ENCODE results near the gene PDHX. TPM values are rescaled to one million over a fixed set of nuclear protein-coding genes. Genes with fewer than 3 reads are reported as not detected.
A peak's percentile ranks its signal among the peaks of the same experiment; 100 is the strongest.

Gene PDHX
- total RNA-seq, 1 donor from 2014 or later, result 34.6 TPM

DNA sequence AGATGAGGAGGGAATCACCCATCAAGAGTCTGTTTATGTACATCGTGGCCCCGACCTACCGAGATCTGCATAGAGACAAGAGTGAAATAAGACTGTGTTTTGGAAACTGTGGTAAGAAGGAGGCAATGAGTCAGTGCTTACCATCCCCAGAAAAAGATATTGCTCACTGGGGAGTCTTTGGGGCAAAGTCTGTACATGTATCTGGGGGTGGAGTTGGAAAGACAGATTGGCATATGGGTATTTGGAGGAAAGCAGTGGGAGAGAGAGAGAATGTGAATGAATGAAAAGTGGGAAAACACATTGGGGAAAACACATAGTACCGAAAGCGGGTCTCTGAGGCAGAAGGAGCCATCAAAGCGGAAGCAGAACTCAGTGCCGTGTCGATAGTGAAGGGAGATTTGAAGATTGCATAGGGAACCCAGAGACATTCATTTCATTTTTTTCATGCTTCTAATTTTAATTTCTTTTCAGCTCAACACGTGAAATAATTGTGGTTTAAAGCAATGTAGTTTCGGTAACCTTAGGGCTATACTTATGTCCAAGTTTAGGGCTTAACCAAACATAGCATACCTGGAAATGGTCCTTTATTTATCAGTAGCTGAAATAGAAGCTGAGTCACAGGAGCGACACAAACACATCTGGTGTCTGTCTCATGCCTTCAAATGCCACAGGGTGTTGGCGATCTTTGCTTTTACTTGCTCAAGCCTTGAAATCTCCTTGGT lies 124.0 kb downstream of the PDHX start:
- TF ChIP-seq, protein P1, sequence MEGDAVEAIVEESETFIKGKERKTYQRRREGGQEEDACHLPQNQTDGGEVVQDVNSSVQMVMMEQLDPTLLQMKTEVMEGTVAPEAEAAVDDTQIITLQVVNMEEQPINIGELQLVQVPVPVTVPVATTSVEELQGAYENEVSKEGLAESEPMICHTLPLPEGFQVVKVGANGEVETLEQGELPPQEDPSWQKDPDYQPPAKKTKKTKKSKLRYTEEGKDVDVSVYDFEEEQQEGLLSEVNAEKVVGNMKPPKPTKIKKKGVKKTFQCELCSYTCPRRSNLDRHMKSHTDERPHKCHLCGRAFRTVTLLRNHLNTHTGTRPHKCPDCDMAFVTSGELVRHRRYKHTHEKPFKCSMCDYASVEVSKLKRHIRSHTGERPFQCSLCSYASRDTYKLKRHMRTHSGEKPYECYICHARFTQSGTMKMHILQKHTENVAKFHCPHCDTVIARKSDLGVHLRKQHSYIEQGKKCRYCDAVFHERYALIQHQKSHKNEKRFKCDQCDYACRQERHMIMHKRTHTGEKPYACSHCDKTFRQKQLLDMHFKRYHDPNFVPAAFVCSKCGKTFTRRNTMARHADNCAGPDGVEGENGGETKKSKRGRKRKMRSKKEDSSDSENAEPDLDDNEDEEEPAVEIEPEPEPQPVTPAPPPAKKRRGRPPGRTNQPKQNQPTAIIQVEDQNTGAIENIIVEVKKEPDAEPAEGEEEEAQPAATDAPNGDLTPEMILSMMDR (IDR thresholded peaks at IDR 0.05), result no peak
- no peaks in the 10 kb centered on the region for H3K27me3 Mint-ChIP-seq (ENCODE audit: unreplicated experiment)
- H3K36me3 Mint-ChIP-seq (ENCODE audit: unreplicated experiment), result no peaks in the 10 kb centered on the region
- H3K4me3 Mint-ChIP-seq (ENCODE audit: unreplicated experiment), result peak overlapping the region; percentile 57
- DNase-seq (ENCODE audit: extremely low spot score, unreplicated experiment), result no peak
- peaks cover 31% of the 10 kb centered on the region for H3K4me1 Mint-ChIP-seq (ENCODE audit: unreplicated experiment)
- H3K9me3 Mint-ChIP-seq (ENCODE audit: unreplicated experiment), result no peaks in the 10 kb centered on the region
- peak overlapping the region; percentile 75 for H3K27ac Mint-ChIP-seq (ENCODE audit: unreplicated experiment)

DNA sequence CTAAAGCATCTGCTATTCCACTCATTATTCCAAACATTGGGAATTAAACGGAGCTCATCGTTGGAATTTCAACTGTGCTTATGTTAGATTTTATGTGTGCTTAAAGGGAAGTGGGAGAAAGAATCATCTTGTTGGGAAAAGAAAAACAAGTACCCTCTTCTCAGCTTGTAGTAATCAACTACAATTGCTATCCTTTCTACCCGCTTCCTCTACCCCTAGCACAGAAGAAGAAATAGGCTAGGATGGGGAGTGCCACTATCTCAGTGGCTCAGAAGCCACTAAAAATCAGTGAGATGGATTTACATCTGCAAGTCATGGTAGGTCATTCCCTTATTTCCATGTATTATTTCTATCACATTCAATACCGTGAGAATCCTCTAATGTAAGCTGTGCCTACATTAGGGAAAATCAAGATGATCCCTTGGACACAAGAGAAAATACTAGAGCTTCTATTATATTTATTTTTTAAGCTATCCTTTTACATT lies 124.7 kb downstream of the PDHX start:
- H3K4me1 Mint-ChIP-seq (ENCODE audit: unreplicated experiment), result peaks cover 24% of the 10 kb centered on the region
- H3K9me3 Mint-ChIP-seq (ENCODE audit: unreplicated experiment), result no peaks in the 10 kb centered on the region
- DNase-seq (ENCODE audit: extremely low spot score, unreplicated experiment), result no peak
- H3K27me3 Mint-ChIP-seq (ENCODE audit: unreplicated experiment), result no peaks in the 10 kb centered on the region
- no peaks in the 10 kb centered on the region for H3K36me3 Mint-ChIP-seq (ENCODE audit: unreplicated experiment)
- TF ChIP-seq, protein P1 (IDR thresholded peaks at IDR 0.05), result no peak
- H3K4me3 Mint-ChIP-seq (ENCODE audit: unreplicated experiment), result no peak overlapping the region
- H3K27ac Mint-ChIP-seq (ENCODE audit: unreplicated experiment), result peak overlapping the region; percentile 19

DNA sequence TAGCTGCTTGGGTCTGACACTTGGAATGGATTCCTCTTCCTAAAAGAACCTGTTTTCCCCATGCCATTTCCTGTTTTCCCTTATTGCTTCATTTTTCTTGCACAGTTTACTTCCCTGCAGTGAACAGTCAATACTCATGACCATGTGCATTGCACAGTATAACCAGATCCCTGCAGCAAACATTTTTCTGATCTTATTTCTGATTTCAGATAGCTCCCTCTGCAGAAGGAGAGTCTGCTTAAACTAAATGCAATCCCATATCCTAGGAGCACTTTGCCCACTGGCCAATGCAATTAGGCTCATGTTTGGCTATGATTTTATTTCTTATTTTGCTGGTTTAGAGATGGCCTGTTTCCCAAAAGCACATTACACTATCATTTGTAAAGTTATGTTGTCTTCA lies 125.8 kb downstream of the PDHX start:
- H3K27ac Mint-ChIP-seq (ENCODE audit: unreplicated experiment), result no peak overlapping the region
- H3K4me3 Mint-ChIP-seq (ENCODE audit: unreplicated experiment), result no peak overlapping the region
- H3K36me3 Mint-ChIP-seq (ENCODE audit: unreplicated experiment), result no peaks in the 10 kb centered on the region
- TF ChIP-seq, protein P1 (IDR thresholded peaks at IDR 0.05), result no peak
- H3K9me3 Mint-ChIP-seq (ENCODE audit: unreplicated experiment), result no peaks in the 10 kb centered on the region
- H3K4me1 Mint-ChIP-seq (ENCODE audit: unreplicated experiment), result peaks cover 19% of the 10 kb centered on the region
- no peak for DNase-seq (ENCODE audit: extremely low spot score, unreplicated experiment)
- no peaks in the 10 kb centered on the region for H3K27me3 Mint-ChIP-seq (ENCODE audit: unreplicated experiment)

DNA sequence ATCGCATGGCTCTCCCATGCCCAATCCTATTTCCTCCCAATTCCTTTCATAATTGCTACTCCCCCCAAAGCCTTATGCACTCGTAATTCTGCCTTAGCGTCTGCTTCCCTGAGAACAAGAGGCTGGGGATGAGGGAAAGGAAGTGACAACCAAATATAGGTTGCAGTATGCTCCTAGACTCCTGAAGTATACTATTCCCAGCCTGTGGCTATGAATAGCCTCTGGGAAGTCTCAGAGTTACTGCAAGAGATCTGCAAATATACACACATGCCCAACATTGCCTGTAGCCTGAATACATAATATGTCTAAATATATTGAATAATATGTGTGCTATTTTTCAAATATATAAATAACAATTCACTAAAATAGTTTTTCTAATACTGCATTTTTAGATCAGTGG lies 126.5 kb downstream of the PDHX start:
- TF ChIP-seq, protein P1 (IDR thresholded peaks at IDR 0.05), result no peak
- H3K36me3 Mint-ChIP-seq (ENCODE audit: unreplicated experiment), result no peaks in the 10 kb centered on the region
- H3K27ac Mint-ChIP-seq (ENCODE audit: unreplicated experiment), result no peak overlapping the region
- H3K9me3 Mint-ChIP-seq (ENCODE audit: unreplicated experiment), result no peaks in the 10 kb centered on the region
- no peaks in the 10 kb centered on the region for H3K27me3 Mint-ChIP-seq (ENCODE audit: unreplicated experiment)
- no peak overlapping the region for H3K4me3 Mint-ChIP-seq (ENCODE audit: unreplicated experiment)
- H3K4me1 Mint-ChIP-seq (ENCODE audit: unreplicated experiment), result peaks cover 26% of the 10 kb centered on the region
- DNase-seq (ENCODE audit: extremely low spot score, unreplicated experiment), result no peak

DNA sequence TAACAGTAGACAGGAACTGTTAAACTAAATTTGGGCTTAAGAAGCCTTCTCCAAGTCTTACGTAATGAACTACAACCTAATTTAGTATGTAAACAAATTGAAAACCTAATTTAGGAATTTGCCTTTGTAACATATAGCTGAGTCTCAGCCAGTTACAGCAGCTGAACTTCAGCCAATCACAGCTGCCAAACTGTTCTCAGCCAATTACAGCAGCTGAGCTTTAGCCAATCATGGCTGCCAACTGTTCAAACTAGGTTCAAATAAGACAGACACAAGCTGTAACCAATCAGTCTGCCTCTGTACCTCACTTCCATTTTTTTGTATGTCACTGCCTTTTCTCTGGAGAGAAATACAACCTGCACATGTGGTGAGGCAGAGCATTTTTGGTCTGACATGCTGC lies 127.5 kb downstream of the PDHX start:
- TF ChIP-seq, protein P1 (IDR thresholded peaks at IDR 0.05), result no peak
- Mint-ChIP-seq H3K36me3 (ENCODE audit: unreplicated experiment) (no peaks in the 10 kb centered on the region), H3K27me3 (ENCODE audit: unreplicated experiment) (no peaks in the 10 kb centered on the region), H3K4me1 (ENCODE audit: unreplicated experiment) (peaks cover 35% of the 10 kb centered on the region), H3K27ac (ENCODE audit: unreplicated experiment) (no peak overlapping the region), H3K9me3 (ENCODE audit: unreplicated experiment) (no peaks in the 10 kb centered on the region), H3K4me3 (ENCODE audit: unreplicated experiment) (no peak overlapping the region)
- no peak for DNase-seq (ENCODE audit: extremely low spot score, unreplicated experiment)

Data from osteocyte (in vitro differentiated cells).